ENCODE data around the gene LMF1. TPM values are rescaled to one million over a fixed set of nuclear protein-coding genes. Genes with fewer than 3 reads are reported as not detected.

Gene LMF1
- total and polyA plus RNA-seq, 2 of the 8 experiments (the other 6 are each of a cell fraction or from before 2014, with no cell fraction given), result 3.5 to 9.1 TPM

DNA sequence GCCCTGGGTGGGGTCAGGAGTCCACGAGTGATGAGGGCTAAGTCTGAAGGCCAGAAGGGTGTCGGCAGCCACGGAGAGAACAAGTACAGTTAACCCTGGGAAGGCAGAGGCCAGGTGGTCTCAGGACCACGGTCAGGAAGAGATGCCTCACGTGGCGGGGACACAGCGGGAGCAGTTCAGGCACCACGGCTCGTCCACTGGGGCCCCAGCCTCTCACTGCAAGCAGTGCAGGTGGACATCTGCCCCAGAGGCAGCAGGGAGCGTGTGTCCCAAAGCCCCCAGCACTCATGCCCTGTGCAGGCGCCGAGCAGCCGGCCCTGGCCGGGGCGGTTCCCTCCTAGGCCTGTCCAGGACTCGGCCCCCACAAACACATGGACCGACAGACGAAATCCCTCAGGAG, 4.7 kb downstream of the LMF1 start (continued):
- TF ChIP-seq, protein P1, sequence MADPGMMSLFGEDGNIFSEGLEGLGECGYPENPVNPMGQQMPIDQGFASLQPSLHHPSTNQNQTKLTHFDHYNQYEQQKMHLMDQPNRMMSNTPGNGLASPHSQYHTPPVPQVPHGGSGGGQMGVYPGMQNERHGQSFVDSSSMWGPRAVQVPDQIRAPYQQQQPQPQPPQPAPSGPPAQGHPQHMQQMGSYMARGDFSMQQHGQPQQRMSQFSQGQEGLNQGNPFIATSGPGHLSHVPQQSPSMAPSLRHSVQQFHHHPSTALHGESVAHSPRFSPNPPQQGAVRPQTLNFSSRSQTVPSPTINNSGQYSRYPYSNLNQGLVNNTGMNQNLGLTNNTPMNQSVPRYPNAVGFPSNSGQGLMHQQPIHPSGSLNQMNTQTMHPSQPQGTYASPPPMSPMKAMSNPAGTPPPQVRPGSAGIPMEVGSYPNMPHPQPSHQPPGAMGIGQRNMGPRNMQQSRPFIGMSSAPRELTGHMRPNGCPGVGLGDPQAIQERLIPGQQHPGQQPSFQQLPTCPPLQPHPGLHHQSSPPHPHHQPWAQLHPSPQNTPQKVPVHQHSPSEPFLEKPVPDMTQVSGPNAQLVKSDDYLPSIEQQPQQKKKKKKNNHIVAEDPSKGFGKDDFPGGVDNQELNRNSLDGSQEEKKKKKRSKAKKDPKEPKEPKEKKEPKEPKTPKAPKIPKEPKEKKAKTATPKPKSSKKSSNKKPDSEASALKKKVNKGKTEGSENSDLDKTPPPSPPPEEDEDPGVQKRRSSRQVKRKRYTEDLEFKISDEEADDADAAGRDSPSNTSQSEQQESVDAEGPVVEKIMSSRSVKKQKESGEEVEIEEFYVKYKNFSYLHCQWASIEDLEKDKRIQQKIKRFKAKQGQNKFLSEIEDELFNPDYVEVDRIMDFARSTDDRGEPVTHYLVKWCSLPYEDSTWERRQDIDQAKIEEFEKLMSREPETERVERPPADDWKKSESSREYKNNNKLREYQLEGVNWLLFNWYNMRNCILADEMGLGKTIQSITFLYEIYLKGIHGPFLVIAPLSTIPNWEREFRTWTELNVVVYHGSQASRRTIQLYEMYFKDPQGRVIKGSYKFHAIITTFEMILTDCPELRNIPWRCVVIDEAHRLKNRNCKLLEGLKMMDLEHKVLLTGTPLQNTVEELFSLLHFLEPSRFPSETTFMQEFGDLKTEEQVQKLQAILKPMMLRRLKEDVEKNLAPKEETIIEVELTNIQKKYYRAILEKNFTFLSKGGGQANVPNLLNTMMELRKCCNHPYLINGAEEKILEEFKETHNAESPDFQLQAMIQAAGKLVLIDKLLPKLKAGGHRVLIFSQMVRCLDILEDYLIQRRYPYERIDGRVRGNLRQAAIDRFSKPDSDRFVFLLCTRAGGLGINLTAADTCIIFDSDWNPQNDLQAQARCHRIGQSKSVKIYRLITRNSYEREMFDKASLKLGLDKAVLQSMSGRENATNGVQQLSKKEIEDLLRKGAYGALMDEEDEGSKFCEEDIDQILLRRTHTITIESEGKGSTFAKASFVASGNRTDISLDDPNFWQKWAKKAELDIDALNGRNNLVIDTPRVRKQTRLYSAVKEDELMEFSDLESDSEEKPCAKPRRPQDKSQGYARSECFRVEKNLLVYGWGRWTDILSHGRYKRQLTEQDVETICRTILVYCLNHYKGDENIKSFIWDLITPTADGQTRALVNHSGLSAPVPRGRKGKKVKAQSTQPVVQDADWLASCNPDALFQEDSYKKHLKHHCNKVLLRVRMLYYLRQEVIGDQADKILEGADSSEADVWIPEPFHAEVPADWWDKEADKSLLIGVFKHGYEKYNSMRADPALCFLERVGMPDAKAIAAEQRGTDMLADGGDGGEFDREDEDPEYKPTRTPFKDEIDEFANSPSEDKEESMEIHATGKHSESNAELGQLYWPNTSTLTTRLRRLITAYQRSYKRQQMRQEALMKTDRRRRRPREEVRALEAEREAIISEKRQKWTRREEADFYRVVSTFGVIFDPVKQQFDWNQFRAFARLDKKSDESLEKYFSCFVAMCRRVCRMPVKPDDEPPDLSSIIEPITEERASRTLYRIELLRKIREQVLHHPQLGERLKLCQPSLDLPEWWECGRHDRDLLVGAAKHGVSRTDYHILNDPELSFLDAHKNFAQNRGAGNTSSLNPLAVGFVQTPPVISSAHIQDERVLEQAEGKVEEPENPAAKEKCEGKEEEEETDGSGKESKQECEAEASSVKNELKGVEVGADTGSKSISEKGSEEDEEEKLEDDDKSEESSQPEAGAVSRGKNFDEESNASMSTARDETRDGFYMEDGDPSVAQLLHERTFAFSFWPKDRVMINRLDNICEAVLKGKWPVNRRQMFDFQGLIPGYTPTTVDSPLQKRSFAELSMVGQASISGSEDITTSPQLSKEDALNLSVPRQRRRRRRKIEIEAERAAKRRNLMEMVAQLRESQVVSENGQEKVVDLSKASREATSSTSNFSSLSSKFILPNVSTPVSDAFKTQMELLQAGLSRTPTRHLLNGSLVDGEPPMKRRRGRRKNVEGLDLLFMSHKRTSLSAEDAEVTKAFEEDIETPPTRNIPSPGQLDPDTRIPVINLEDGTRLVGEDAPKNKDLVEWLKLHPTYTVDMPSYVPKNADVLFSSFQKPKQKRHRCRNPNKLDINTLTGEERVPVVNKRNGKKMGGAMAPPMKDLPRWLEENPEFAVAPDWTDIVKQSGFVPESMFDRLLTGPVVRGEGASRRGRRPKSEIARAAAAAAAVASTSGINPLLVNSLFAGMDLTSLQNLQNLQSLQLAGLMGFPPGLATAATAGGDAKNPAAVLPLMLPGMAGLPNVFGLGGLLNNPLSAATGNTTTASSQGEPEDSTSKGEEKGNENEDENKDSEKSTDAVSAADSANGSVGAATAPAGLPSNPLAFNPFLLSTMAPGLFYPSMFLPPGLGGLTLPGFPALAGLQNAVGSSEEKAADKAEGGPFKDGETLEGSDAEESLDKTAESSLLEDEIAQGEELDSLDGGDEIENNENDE (IDR thresholded peaks at IDR 0.05; ENCODE audit: insufficient replicate concordance, low read length), result no peak
- TF ChIP-seq NANOG (IDR thresholded peaks at IDR 0.05; ENCODE audit: insufficient read depth, low read depth, low read length, poor library complexity, severe bottlenecking) (no peak), NRF1 (IDR thresholded peaks at IDR 0.05; ENCODE audit: low read depth, low read length) (no peak), CHD1 (IDR thresholded peaks at IDR 0.05; ENCODE audit: low read depth, low read length) (no peak), POLR2AphosphoS5 (IDR thresholded peaks at IDR 0.05; ENCODE audit: low read depth, low read length) (no peak), EZH2 (IDR thresholded peaks at IDR 0.05; ENCODE audit: low read depth, low read length, severe bottlenecking) (no peak), SIN3A (conservative IDR thresholded peaks at IDR 0.05 in 1 of 2, IDR thresholded peaks at IDR 0.05 in 1 of 2; ENCODE audit: low read depth in 1 of 2, low read length in 2 of 2) (no peak), ZNF274 (IDR thresholded peaks at IDR 0.05; ENCODE audit: borderline replicate concordance, extremely low read depth, low read length) (no peak)
- TF ChIP-seq, protein P2, sequence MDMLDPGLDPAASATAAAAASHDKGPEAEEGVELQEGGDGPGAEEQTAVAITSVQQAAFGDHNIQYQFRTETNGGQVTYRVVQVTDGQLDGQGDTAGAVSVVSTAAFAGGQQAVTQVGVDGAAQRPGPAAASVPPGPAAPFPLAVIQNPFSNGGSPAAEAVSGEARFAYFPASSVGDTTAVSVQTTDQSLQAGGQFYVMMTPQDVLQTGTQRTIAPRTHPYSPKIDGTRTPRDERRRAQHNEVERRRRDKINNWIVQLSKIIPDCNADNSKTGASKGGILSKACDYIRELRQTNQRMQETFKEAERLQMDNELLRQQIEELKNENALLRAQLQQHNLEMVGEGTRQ (IDR thresholded peaks at IDR 0.05; ENCODE audit: low read length), result no peak
- TF ChIP-seq, protein P3, sequence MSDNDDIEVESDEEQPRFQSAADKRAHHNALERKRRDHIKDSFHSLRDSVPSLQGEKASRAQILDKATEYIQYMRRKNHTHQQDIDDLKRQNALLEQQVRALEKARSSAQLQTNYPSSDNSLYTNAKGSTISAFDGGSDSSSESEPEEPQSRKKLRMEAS (IDR thresholded peaks at IDR 0.05), result no peak

Data from H1 (cell line).